Measurements from ENCODE around the gene TPGS1.
A peak's percentile ranks its signal among the peaks of the same experiment; 100 is the strongest.

The TPGS1 gene

GRCh38 chr19:496112-496665 is 11.1 kb upstream of the TPGS1 start, which contains the start of gene MADCAM1:
Gene MADCAM1, plus strand, starts transcription at chr19:496486. Its CDS starts 14 bp downstream, at chr19:496500.
- DNase-seq (ENCODE audit: low read depth): no peak

- DNase-seq (ENCODE audit: low read depth): no peak
Measured at GRCh38 chr19:496986-497385, 10.3 kb upstream of the TPGS1 start.

- DNase-seq (ENCODE audit: low read depth): no peak
Measured at GRCh38 chr19:497491-497868, 9.8 kb upstream of the TPGS1 start.

- no peak for DNase-seq (ENCODE audit: low read depth)
Measured at GRCh38 chr19:497869-498510, 9.3 kb upstream of the TPGS1 start.

- DNase-seq (ENCODE audit: low read depth): no peak
Measured at GRCh38 chr19:498511-498891, 8.8 kb upstream of the TPGS1 start.

GRCh38 chr19:498977-499623 is 8.2 kb upstream of the TPGS1 start:
- no peak for DNase-seq (ENCODE audit: low read depth)

GRCh38 chr19:501646-502045 is 5.7 kb upstream of the TPGS1 start:
- DNase-seq (ENCODE audit: low read depth): no peak

GRCh38 chr19:504616-505015 is 2.7 kb upstream of the TPGS1 start:
- no peak for DNase-seq (ENCODE audit: low read depth)

GRCh38 chr19:506404-507285 is 652 bp upstream of the TPGS1 start:
- DNase-seq (ENCODE audit: low read depth): peak; percentile 99

GRCh38 chr19:508204-509150 is 1.2 kb downstream of the TPGS1 start:
- no peak for DNase-seq (ENCODE audit: low read depth)

- DNase-seq (ENCODE audit: low read depth): no peak
Measured at GRCh38 chr19:510606-511100, 3.4 kb downstream of the TPGS1 start.

- no peak for DNase-seq (ENCODE audit: low read depth)
Measured at GRCh38 chr19:511101-511851, 4.0 kb downstream of the TPGS1 start.

- DNase-seq (ENCODE audit: low read depth): no peak
Measured at GRCh38 chr19:512547-513365, 5.5 kb downstream of the TPGS1 start.

GRCh38 chr19:513368-514165 is 6.3 kb downstream of the TPGS1 start:
- no peak for DNase-seq (ENCODE audit: low read depth)

GRCh38 chr19:514166-514663 is 6.9 kb downstream of the TPGS1 start:
- no peak for DNase-seq (ENCODE audit: low read depth)

GRCh38 chr19:517721-518597 is 10.7 kb downstream of the TPGS1 start:
- DNase-seq (ENCODE audit: low read depth): no peak

GRCh38 chr19:518598-519231 is 11.4 kb downstream of the TPGS1 start:
- no peak for DNase-seq (ENCODE audit: low read depth)
